ENCODE results near the gene KIRREL1. TPM values are rescaled to one million over a fixed set of nuclear protein-coding genes. Genes with fewer than 3 reads are reported as not detected.

Gene KIRREL1
- total and polyA plus RNA-seq, 2 of the 8 experiments (the other 6 are each of a cell fraction or from before 2014, with no cell fraction given), result 14.2 to 39.0 TPM

DNA sequence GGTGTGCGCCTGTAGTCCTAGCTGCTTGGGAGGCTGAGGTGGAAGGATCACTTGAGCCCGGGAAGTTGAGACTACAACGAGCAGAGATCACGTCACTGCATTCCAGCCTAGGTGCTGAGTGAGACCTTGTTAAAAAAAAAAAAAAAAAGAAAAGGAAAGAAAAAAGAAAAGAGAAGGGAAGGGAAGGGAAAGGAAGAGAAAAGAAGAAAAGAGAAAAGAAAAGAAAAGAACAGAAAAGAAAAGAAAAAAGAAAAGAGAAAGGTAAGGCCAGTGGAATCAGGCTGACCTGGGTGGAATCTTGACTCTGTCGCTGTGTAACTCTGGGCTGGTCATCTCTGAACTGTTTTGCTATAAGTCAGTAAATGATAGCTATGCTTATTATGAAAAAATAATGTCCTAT, 33.7 kb upstream of the KIRREL1 start (continued):
- TF ChIP-seq JUN (IDR thresholded peaks at IDR 0.05; ENCODE audit: low read depth, low read length) (no peak), CBX8 (IDR thresholded peaks at IDR 0.05; ENCODE audit: borderline replicate concordance, low read depth, low read length) (no peak), SIX5 (IDR thresholded peaks at IDR 0.05; ENCODE audit: low read depth, low read length) (no peak), ZNF274 (IDR thresholded peaks at IDR 0.05; ENCODE audit: borderline replicate concordance, extremely low read depth, low read length) (no peak), CBX5 (IDR thresholded peaks at IDR 0.05; ENCODE audit: low read depth, low read length) (no peak)
